Left lobe of liver (tissue), 2 donors: ENCODE measurements around the gene PADI4. TPM values are rescaled to one million over a fixed set of nuclear protein-coding genes. Genes with fewer than 3 reads are reported as not detected.

ENCODE experiments used
- ATAC-seq: fragments of 200-7000 bp; cut with Tn5 transposase; one replicate; pipeline ENCODE4 v1.9.1; 2020; ENCODE audit warnings: mild to moderate bottlenecking, moderate library complexity
- DNase-seq: peaks from one replicate; pipeline ENCODE4 v3.0.0-alpha.2; 2020; ENCODE audit warnings: low spot score
- total RNA-seq: library from RNA; stranded (reverse); gene quantifications from one replicate; pipeline ENCODE4 v1.2.1, GENCODE V29; 2021
- donor health status: DM: no; HTN: no; CAD: no; lungs with moderate emphysema.
- donor health status: DM: no; HTN: yes; CAD: no.

Gene PADI4
- total RNA-seq, 1 donor from 2014 or later, result 0.45 TPM

DNA sequence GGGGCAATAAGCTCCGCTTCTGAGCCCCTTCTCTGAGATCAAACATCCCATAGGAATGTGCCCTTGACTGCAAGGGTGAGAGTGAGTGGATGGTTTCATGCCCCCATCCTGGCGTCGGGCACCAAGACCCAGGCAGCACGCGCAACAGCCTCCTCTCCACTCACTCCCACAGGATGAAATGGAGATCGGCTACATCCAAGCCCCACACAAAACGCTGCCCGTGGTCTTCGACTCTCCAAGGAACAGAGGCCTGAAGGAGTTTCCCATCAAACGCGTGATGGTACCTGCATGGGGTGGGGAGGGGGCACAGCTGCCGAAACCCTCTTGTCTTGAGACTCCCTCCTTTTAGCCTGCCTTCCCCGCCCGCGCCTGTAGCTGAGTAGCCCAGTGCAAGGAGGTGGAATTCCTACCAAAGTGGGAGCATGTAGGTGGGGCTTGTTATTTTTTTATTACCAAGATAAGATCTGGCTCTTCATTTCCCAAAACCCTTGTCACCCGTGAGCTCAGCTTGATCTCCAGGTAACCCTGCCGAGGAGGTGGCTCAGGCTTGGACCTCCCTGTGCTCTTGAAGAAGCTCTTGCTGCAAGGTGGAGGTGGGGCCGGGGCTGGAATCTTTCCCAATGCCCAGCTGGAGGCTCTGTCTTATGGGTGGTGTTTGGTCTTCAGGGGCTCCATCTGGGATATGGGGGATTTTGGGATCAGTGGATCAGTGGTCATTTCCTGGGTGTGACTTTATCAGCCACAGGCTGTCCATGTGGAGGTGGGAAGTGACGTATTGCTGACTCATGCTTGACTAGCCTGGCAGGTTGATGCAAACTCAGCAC is 40.0 kb downstream of the PADI4 start:
- ATAC-seq (no peak), DNase-seq (no peak)

DNA sequence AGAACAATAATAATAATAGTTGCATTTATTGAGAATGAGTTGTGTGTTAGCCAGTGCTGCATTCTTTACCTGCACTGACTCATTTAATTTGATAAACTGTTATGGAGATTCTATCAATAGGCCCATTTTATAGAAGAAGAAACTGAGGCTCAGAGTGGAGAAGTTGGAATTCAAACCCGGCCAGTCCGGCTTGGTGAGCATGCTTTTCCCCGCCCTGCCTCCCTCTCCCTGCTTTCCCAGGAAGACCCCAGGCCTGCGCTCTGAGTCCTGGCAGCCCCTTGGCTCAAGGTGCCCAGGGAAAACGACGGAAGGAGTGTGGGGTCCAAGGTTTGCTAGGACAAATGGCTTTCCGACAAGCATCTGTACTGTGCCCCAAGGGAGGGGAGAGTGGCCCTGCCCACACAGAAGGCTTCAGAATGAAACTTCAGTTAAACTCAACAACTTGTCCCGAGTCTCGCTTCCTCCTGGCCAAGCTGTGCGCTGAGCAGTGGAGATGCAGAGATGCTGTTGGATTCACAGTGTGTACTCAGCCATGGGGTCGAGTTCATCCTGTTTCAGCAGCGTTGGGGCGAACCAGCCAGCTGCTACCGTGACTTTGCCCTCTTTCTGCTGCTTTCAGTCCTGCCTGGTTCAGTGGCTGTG is 40.7 kb downstream of the PADI4 start:
- DNase-seq, result no peak
- ATAC-seq, result no peak

DNA sequence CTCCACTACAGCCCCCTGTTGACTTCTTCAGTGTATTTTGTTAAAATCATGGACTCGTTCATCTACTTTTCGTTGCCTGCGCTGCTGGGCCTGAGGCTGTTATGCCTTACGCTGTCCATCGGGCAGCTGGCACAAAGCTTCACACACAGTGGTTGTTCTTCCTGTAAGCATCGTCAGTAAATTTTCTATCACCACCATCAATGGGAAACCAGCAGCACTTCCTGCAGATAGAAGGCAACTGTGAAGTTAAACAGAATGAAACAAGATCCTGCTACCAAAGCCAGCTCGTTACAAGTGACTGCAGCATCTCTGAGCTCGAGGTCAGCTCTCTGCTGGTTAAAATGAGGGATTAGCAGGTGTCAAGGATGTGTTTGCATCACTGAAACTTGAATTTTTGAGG is 42.1 kb downstream of the PADI4 start:
- no peak for DNase-seq
- ATAC-seq, result no peak

DNA sequence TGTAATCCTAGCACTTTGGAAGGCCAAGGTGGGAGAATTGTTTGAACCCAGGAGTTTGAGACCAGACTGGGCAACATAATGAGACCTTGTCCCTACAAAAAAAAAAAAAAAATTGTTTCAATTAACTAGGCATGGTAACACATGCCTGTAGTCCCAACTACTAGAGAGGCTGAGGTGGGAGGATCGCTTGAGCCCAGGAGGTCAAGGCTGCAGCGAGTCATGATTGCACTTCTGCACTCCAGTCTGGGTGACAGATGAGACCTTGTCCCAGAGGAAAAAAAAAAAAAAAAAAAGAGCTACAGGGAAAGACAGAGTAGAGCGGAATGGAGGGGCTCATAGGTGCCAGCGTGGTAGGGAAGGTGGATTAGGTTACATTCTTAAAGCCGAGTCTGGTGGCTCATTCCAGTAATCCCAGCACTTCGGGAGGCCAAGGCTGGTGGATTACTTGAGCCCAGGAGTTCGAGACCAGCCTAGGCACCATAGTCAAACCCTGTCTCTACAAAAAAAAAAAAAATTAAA is 43.0 kb downstream of the PADI4 start:
- no peak for DNase-seq
- ATAC-seq, result no peak

DNA sequence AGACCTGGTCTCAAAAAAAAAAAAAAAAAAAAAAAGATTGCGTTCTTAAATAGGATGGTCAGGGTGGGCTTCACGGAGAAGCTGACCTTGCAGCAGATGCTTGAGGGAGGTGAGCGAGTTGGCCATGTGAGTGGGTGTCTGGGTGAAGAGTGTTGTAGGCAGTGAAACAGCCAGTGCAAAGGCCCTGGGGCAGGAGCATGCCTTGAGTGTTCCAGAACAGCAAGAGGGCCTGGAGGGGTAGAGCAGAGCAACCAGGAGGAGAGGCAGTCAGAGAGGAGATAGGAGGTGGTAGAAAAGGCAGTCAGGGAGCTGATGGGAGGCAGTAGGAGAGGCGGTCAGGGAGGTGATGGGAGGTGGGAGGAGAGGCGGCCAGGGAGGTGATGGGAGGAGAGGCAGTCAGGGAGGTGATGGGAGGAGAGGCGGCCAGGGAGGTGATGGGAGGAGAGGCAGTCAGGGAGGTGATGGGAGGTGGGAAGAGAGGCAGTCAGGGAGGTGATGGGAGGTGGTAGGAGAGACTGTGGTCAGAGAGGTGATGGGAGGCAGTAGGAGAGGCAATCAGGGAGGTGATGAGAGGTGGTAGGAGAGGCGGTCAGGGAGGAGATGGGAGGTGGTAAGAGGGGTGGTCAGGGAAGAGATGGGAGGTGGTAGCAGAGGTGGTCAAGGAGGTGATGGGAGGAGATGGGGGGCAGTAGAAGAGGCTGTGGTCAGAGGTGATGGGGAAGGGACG is 43.8 kb downstream of the PADI4 start:
- DNase-seq (no peak), ATAC-seq (no peak)

DNA sequence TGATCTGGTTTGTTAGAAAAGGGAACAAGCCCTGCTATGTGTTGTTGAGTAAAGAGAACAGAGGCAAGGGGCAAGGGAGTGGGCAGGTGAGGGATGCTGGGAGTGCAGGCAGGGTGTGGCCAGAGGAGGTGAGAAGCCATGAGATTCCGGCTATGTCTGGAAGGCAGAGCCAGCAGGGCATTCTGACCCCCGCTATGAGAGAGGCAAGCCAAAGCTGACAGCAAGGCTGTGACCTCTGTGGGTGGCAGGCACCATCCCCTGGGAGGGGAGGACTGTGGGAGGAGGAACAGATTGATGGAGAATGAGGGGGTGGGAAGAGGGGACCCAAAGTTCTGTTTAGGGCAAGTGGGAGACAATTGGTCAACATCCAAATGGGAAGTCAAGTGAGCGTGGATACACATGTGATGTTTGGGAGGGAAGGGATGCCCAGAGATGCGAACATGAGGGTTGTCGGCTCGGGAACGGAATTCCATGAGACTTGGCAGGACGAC is 44.5 kb downstream of the PADI4 start:
- DNase-seq (no peak), ATAC-seq (no peak)

DNA sequence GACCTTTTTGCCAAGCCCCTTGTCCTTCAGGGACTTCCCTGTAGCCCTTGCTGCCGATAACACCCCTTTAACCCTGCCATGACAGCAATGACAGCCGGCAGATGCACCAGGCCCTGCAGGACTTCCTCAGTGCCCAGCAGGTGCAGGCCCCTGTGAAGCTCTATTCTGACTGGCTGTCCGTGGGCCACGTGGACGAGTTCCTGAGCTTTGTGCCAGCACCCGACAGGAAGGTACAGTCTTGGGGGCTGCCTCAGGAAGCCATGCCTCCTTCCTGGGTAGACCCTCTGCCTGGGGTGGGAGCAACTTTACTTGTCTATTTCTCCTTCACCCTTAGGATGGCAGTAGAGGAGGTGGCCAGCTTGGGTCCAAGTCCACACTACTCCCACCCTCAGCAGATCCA is 47.9 kb downstream of the PADI4 start:
- DNase-seq (no peak), ATAC-seq (no peak)

DNA sequence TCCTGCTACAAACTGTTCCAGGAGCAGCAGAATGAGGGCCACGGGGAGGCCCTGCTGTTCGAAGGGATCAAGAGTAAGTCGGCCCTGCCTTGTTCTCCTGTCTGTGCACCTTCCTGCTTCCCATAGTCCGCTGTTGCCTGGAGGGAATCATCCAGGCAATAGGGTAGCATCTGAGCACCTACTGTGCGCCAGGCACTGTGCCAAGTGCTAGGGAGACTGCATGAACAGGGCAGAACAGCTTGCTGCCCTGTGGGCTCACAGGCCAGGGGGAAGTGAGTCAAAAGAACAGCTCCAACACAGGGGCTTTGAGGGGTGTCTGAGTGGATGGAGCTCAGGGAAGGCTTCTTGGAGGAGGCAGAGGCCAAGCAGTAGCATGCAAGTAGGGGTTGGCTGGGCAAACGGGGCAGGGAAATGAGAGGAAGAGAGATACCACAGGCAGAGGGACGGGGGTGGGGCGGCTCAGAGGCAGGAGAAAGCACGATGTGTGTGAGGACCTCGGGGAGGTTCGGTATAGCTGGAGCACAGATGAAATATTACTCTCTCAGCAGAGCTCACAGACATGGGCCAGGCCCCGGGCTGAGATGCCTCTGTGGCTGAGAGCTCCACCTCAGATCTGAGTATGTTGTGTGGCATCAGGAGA is 48.5 kb downstream of the PADI4 start:
- DNase-seq (no peak), ATAC-seq (no peak)

DNA sequence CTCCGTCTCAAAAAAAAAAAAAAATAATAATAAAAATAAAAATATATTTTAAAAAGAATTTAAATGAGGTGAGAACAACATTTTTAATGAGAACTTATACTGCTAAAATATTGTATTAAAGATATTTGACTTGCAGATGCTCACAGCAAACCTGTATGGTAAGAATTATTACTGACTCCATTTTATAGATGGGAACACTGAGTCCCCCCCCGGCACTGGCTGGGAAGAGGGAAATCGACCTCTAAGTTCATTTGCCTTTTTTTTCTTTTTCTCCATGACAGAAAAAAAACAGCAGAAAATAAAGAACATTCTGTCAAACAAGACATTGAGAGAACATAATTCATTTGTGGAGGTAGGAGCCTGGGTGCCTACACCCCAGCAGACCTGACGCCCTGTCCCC is 50.6 kb downstream of the PADI4 start:
- no peak for DNase-seq

DNA sequence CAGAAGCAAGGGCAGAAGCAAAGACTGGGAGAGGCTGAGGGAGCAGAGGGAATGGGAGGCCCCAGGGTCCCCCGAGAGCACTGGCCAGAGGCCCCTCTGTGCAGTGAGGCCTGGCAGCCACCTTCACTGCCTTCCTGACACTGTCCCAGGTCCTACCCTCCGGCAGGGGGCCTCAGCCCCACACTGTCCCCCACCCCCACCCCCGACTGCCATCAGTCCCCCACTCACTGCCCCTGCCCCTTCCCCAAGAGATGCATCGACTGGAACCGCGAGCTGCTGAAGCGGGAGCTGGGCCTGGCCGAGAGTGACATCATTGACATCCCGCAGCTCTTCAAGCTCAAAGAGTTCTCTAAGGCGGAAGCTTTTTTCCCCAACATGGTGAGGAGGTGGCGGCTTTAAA is 51.0 kb downstream of the PADI4 start:
- no peak for DNase-seq

More for the DNA sequence above, 50.6 kb downstream of the PADI4 start:
- ATAC-seq, result no peak

DNA sequence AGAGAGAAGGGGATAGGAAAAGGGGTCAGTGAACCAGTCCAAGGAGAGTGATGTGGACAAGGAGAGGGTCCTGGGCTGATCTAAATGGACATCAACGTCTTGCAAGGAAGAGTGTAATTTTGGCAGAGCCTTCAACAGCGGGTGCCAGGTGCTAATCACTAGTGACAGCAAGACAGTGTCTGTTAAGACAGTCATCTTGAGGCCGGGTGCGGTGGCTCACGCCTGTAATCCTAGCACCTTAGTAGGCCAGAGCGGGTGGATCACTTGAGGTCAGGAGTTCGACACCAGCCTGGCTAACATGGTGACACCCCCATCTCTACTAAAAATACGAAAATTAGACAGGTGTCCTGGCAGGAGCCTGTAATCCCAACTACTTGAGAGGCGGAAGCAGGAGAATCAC is 51.8 kb downstream of the PADI4 start:
- ATAC-seq (no peak), DNase-seq (no peak)

More for the DNA sequence above, 51.0 kb downstream of the PADI4 start:
- ATAC-seq, result no peak

DNA sequence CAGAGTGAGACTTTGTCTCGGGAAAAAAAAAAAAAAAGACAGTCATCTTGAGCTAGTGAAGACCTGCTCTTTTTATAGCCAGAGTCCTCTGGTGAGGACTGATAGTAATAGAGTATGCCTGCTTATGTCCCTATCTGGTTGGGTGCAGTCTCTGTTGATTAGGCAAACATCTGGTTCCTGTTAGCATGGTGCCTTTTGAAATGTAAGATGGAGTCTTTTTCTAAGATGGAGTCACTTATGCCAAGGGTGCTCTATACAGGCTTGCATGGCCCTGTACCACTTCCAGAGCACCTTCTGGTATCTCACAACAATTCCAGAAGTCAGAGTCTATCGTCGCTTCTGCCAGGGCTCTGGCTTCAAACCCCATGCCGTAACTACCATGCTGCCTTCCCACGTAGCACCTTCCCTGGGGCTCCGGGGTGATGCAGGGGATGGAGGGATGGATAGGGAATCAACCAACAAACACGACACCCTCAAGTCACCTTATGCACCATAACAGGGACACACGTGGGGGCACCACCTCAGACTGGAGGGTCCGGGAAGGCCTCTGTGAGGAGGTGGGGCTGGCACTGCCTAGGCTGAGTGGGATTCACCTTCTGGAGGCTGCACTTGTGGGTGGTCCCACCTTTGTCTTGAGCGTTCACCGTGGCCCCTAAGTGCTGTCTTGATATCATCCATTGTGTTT is 52.4 kb downstream of the PADI4 start:
- DNase-seq (no peak), ATAC-seq (no peak)

DNA sequence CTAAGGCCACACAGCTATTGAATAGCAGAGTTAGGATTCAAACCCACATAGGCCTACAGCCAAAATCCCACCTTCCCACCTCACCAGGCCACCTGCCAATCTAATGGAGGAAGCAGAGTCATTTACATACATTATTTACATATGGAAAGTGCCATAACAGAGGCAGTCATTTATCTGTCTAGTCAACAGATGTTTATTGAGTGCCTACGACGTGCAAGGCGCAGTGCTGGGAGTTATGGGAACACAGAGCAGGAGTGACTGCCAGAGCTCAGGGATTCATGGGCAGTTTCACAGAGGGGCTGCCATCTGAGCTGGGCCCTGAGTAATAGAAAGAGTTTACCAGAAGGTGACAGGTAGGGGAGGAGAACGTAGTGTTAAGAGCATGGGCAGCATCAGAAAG is 53.7 kb downstream of the PADI4 start:
- no peak for ATAC-seq

DNA sequence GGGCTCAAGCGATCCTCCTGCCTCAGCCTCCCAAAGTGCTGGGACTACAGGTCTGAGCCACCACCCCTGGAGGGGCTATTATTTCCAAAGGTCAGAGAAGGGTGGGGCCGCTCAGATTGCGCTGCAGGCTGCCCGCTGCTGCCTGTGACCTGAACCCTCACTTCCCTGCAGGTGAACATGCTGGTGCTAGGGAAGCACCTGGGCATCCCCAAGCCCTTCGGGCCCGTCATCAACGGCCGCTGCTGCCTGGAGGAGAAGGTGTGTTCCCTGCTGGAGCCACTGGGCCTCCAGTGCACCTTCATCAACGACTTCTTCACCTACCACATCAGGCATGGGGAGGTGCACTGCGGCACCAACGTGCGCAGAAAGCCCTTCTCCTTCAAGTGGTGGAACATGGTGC is 55.4 kb downstream of the PADI4 start:
- ATAC-seq, result no peak
- no peak for DNase-seq

More for the DNA sequence above, 53.7 kb downstream of the PADI4 start:
- no peak for DNase-seq

DNA sequence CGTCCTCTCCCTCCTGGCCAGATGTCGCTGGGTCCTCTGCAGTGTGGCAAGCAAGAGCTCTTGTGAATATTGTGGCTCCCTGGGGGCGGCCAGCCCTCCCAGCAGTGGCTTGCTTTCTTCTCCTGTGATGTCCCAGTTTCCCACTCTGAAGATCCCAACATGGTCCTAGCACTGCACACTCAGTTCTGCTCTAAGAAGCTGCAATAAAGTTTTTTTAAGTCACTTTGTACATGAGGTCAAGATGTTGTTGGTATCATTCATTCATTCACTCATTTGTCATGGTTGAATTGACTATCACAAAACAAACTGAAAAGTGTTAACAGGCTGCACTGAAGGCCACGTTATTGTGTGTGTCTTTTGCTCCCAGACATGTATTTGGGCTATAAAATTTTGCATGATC is 55.8 kb downstream of the PADI4 start:
- no peak for ATAC-seq
- DNase-seq, result no peak

DNA sequence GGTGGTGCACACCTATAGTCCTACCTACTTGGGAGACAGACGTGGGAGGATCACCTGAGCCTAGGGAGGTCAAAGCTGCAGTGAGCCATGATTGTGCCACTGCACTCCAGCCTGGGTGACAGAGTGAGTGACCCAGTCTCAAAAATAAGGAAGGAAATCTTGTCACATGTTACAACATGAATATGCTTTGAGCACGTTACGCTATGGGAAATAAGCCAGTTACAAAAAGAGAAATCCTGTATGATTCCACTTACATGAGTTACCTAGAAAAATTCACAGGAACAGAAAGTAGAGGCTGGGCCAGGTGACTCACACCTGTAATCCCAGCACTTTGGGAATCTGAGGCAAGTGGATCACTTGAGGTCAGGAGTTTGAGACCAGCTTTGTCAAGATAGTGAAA is 57.3 kb downstream of the PADI4 start:
- DNase-seq, result no peak
- ATAC-seq, result no peak

DNA sequence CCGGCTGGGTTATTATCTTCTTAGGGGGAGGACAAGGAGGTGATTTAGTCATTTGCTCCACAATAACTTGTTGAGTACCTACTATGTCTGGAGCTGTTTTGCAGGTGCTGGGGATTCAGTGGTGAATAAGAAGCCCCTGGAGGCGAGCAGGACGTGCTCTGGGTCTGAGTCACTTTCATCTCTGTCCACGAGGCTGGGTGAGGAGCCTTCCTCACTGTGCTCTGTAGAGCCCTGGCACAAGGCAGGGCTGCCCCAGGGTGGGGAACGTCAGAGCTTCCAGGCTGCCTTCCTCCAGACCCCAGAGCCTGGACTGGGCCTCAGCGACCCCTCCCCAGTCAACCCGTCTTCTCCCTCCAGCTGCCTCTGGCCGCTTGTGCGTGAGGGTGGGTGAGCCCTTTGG is 61.5 kb downstream of the PADI4 start:
- no peak for ATAC-seq
- DNase-seq, result no peak

DNA sequence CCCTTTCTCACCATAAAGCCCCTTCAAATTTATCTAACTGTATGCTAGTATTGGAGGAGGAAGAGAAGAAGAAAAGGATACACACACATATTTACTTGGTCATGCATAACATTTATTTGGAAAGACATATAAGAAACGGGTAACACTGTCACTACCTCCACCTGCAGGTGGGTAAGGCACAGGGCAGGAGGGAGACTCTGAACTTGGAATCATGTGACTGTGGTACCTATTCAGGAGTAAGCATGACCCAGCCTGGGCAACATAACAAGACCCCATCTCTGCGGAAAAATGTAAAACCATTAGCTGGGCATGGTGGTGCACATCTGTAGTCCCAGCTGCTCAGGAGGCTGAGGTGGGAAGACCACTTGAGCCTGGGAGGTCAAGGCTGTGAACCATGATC is 62.6 kb downstream of the PADI4 start:
- no peak for DNase-seq
- peak; percentile 39 for ATAC-seq

DNA sequence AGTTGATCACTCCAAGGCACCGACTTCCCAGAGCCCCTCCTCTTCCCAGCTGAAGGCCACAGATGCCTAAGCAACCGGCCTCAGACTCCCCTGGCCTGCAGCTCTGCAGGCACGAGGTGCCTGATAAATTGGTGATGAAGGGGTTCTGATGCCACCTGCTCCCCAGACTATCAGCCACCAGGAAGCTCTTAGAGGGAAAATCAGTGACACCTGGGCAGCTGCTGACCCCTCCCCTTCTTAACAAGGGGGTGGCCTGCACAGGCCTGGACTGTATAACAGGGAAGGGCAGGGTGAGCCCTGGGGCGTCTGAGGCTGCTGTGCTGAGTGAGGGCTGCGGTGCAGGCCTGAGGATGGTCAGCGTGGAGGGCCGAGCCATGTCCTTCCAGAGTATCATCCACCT is 63.9 kb downstream of the PADI4 start, which contains the start of gene PADI6:
TSS of gene PADI6 (plus strand) at position 301 of the 400 bp plus-strand sequence. CDS start at position 351, 50 bp downstream.
- DNase-seq (no peak), ATAC-seq (no peak)

DNA sequence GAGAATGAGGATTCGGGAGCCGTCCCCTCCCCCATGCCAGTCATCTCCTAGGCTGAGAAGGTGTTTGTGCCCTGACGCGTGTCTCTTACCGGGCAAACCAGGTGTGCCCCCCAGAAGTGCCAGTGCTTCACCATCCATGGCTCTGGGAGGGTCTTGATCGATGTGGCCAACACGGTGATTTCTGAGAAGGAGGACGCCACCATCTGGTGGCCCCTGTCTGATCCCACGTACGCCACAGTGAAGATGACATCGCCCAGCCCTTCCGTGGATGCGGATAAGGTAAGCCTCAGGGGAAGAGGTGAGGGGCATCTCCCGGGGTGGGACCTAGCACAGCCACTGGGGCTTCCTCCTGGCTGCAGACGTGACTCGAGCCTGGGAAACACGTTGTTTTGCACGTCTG is 65.0 kb downstream of the PADI4 start:
- DNase-seq (no peak), ATAC-seq (no peak)
